Cardiac muscle cell (in vitro differentiated cells and primary cell): ENCODE data around the gene RHOBTB1. TPM values are rescaled to one million over a fixed set of nuclear protein-coding genes. Genes with fewer than 3 reads are reported as not detected.

Experiments used
- DNase-seq, 2 donors: peaks; one replicate each; pipeline versions ENCODE4 v3.0.0 to v3.0.0-alpha.2; 2010 to 2017; ENCODE audit warnings: low read depth in 1 of 2, low spot score in 1 of 2
- H3K27ac ChIP-seq: fragments of 200-600 bp; sonication (generic); 2 replicates; pipeline ENCODE4 v1.5.1; 2016
- H3K27me3 ChIP-seq: fragments of 200-600 bp; sonication (generic); 2 replicates; pipeline ENCODE4 v1.6.0; 2016; ENCODE audit warnings: control low read depth
- H3K36me3 ChIP-seq: fragments of 200-600 bp; sonication (generic); 2 replicates; pipeline ENCODE4 v1.5.1; 2016; ENCODE audit warnings: control low read depth
- H3K4me1 ChIP-seq: fragments of 200-600 bp; sonication (generic); 2 replicates; pipeline ENCODE4 v1.8.1; 2017; ENCODE audit warnings: low read depth, mild to moderate bottlenecking, mixed run types
- H3K4me3 ChIP-seq: fragments of 200-600 bp; sonication (generic); 2 replicates; pipeline ENCODE4 v1.5.1; 2016; ENCODE audit warnings: mild to moderate bottlenecking
- H3K9me3 ChIP-seq: fragments of 200-600 bp; sonication (generic); 2 replicates; pipeline ENCODE4 v1.5.1; 2017; ENCODE audit warnings: low read depth, mild to moderate bottlenecking, control low read depth
- polyA plus RNA-seq: library from polyadenylated mRNA; unstranded; fragments of >200 nt; fragmentation: Nextera tagmentation; extraction: Ambion mirVana; gene quantifications from 2 replicates; pipeline ENCODE4 v1.2.1, GENCODE V29; 2016
- total RNA-seq: library from RNA; depleted of rRNA; stranded (reverse); fragments of >200 nt; gene quantifications from 2 replicates; pipeline ENCODE4 v1.2.3, GENCODE V29; 2016
- TF ChIP-seq, protein P1 (sequence below): IDR thresholded peaks from 2 replicates; pipeline ENCODE4 v1.5.1; 2012; ENCODE audit warnings: low read depth, mild to moderate bottlenecking, low read length

The RHOBTB1 gene
- total and polyA plus RNA-seq, 2 experiments from 2014 or later: 12.5 to 23.6 TPM

DNA sequence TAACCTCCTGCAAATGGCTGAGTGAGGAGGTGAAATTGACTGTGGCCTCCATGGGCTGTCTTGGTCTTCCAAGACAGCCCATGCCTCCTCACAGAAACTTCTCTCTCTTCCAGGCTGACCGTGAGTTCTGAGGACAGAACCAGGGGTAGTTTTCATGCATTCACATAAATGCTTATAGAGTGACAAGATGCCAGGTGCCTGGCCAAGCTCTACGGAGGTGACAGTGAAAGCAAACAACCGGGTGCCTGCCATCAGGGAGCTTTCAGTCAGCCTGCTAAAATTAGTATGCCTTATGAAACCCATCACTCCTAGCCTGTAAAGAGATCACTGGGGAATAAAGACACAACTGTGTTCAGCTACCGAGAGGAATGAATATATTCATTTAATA lies 919 bp upstream of the RHOBTB1 start:
- H3K27ac ChIP-seq: peak overlapping the region; percentile 72
- peak overlapping the region; percentile 68 for H3K4me3 ChIP-seq
- no peaks in the 10 kb centered on the region for H3K36me3 ChIP-seq
- H3K27me3 ChIP-seq: peaks cover 7% of the 10 kb centered on the region
- TF ChIP-seq, protein P1, sequence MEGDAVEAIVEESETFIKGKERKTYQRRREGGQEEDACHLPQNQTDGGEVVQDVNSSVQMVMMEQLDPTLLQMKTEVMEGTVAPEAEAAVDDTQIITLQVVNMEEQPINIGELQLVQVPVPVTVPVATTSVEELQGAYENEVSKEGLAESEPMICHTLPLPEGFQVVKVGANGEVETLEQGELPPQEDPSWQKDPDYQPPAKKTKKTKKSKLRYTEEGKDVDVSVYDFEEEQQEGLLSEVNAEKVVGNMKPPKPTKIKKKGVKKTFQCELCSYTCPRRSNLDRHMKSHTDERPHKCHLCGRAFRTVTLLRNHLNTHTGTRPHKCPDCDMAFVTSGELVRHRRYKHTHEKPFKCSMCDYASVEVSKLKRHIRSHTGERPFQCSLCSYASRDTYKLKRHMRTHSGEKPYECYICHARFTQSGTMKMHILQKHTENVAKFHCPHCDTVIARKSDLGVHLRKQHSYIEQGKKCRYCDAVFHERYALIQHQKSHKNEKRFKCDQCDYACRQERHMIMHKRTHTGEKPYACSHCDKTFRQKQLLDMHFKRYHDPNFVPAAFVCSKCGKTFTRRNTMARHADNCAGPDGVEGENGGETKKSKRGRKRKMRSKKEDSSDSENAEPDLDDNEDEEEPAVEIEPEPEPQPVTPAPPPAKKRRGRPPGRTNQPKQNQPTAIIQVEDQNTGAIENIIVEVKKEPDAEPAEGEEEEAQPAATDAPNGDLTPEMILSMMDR: no peak
- DNase-seq: no peak
- H3K9me3 ChIP-seq: no peaks in the 10 kb centered on the region
- H3K4me1 ChIP-seq: peaks cover 5% of the 10 kb centered on the region

DNA sequence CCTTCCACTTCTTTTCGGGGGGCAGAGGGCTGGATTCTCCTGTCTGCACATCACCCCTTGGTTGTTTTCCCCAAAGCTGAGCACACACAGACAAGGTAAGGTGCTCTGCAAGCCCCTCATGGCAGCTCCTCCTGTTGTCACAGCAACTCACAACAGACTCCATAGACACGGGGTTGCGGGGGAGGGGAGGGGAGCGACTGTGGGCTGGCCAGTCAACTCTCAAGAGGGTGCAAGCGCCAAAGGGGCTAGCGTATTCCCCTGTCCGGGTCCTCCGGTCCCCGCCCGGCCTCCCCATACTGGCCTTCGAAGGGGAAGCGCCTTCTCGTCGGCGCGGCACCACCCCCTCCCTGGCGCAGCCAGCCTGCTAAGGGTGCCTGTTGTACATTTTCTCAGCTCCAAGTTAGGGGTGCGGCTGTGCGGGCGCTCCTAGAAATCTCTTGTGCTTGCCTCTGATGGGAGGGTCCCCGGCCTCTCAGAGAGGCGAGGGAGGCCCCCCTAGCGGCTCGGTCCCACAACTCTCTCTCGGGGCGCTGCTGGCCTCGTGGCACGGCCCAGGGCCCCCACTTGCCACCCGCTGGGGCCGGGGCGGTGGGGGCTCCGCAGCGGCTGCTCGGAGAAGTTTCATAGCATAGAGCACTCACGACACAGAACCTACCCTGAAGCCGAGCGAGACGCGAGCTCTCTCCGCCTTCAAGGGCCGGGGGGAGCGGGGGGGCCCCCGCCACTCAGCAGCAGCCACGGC lies 498 bp downstream of the RHOBTB1 start:
- DNase-seq: peak; percentile 71 to 74
- Histone ChIP-seq H3K36me3 (no peaks in the 10 kb centered on the region), H3K4me1 (peaks cover 5% of the 10 kb centered on the region), H3K27ac (peak overlapping the region; percentile 72), H3K4me3 (peak overlapping the region; percentile 68), H3K9me3 (no peaks in the 10 kb centered on the region), H3K27me3 (peaks cover 3% of the 10 kb centered on the region)
- TF ChIP-seq, protein P1: no peak

DNA sequence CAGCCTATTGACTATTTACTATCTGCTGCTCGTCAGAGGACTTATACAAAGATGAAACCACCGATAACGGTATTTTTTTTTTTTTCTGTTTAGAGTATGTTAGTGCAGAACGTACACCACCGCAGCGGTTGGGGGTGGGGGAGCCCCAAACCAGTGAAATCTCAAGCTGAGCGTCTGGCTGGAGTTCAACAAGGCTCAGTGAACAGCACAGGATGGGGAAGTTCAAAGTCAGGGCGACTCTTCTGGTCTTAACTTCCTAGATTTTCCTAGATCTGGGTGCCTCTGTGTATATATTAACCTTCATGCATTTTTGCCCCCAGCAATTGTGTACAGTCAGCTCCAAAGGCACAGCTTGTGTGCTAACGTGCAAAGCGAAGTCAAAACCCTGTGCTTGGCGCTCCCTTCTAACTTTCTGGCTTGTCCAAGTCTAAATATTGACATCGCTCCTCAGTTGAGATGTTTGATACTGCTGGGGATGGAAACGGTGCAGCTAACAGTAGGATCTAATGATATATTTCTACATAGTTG lies 1.1 kb downstream of the RHOBTB1 start:
- peak; percentile 2 to 47 for DNase-seq
- Histone ChIP-seq H3K4me3 (peak overlapping the region; percentile 68), H3K9me3 (no peaks in the 10 kb centered on the region), H3K36me3 (no peaks in the 10 kb centered on the region), H3K27ac (no peak overlapping the region), H3K27me3 (no peaks in the 10 kb centered on the region), H3K4me1 (peaks cover 5% of the 10 kb centered on the region)
- TF ChIP-seq, protein P1: no peak

DNA sequence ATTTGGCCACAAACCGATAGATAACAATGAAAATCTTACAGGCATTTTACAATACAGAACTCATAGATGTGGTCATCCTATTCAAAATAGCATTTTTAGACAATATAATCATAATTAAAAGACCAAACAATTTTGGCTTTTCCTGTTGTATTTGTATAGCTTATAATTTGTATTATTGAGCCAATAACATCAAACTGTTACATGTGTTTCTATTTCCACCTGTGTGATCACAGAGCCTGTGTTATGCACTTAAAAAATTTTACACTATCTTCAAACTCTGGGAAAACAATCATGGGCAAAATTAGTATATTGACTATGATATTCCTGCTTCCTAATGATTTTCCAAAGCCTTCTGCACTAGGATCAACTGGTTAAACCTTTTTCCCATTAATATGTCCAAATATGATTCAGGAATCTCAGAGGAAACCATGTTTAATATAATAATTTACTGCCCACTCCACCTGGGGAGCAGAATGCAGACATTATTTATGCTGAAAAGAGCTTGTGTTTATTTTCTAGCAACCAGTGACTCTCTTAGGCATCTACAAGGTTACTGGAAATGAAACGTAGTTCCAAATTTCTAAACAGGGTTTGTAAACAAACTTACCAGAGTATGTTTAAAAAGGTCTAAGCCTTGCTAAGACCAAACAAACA lies 1.7 kb downstream of the RHOBTB1 start:
- no peak for DNase-seq
- H3K27me3 ChIP-seq: no peaks in the 10 kb centered on the region
- H3K36me3 ChIP-seq: no peaks in the 10 kb centered on the region
- TF ChIP-seq, protein P1: no peak
- no peak overlapping the region for H3K27ac ChIP-seq
- peak overlapping the region; percentile 68 for H3K4me3 ChIP-seq
- peaks cover 5% of the 10 kb centered on the region for H3K4me1 ChIP-seq
- no peaks in the 10 kb centered on the region for H3K9me3 ChIP-seq

DNA sequence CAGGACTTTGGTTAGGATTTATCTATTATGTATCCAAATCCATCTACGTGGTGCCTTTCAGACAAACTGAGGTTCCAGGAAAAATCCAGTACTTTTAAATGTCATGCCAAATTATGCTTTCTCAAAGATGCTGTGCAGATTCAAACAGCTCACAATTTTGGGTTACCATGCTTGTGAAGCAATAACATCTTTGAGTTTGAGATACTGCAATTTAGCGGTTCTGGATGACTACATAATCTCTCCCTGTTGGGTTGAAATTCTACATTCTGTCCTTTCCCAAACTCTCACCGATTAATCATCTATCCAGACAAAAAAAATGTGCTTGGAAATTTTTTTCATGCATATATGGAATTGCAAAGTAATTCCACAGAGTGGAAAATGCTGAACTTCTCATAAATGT lies 3.5 kb downstream of the RHOBTB1 start:
- DNase-seq: no peak
- Histone ChIP-seq H3K9me3 (no peaks in the 10 kb centered on the region), H3K4me3 (no peak overlapping the region), H3K4me1 (peaks cover 5% of the 10 kb centered on the region), H3K27ac (no peak overlapping the region), H3K27me3 (no peaks in the 10 kb centered on the region), H3K36me3 (no peaks in the 10 kb centered on the region)
- TF ChIP-seq, protein P1: no peak
